22Rv1 (cell line): ENCODE results near the gene UPK1A.

Experiments
- H3K27ac ChIP-seq: fragments of 450-650 bp; 2 replicates; pipeline ENCODE4 v1.5.1; 2017
- ZFX ChIP-seq: fragments of 450-650 bp; IDR thresholded peaks from 2 replicates; pipeline ENCODE4 v1.6.1; 2017; ENCODE audit warnings: antibody characterized with exemption, borderline replicate concordance
- TF ChIP-seq, protein P1 (sequence below): fragments of 450-650 bp; IDR thresholded peaks from 2 replicates; pipeline ENCODE4 v1.5.1; 2017; ENCODE audit warnings: mild to moderate bottlenecking

The UPK1A gene

DNA sequence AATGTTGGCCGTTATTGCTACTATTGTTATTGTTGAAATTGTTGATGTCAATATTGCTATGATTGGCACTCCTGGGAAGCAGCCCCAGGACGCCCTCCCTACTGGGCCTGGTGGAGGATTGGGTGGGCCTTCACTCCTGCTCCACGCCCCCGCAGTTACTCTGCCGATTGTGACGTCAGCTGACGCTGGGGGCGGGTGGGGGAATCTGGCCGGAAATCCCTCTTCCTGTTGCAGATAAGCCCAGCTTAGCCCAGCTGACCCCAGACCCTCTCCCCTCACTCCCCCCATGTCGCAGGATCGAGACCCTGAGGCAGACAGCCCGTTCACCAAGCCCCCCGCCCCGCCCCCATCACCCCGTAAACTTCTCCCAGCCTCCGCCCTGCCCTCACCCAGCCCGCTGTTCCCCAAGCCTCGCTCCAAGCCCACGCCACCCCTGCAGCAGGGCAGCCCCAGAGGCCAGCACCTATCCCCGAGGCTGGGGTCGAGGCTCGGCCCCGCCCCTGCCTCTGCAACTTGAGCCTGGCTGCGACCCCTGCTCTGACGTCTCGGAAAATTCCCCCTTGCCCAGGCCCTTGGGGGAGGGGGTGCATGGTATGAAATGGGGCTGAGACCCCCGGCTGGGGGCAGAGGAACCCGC lies 24.7 kb upstream of the UPK1A start, which contains the start of gene ETV2:
ETV2 (plus strand) TSS at position 231 of the 637 bp plus-strand sequence. CDS start 716 bp downstream, outside the sequence.
- TF ChIP-seq, protein P1, sequence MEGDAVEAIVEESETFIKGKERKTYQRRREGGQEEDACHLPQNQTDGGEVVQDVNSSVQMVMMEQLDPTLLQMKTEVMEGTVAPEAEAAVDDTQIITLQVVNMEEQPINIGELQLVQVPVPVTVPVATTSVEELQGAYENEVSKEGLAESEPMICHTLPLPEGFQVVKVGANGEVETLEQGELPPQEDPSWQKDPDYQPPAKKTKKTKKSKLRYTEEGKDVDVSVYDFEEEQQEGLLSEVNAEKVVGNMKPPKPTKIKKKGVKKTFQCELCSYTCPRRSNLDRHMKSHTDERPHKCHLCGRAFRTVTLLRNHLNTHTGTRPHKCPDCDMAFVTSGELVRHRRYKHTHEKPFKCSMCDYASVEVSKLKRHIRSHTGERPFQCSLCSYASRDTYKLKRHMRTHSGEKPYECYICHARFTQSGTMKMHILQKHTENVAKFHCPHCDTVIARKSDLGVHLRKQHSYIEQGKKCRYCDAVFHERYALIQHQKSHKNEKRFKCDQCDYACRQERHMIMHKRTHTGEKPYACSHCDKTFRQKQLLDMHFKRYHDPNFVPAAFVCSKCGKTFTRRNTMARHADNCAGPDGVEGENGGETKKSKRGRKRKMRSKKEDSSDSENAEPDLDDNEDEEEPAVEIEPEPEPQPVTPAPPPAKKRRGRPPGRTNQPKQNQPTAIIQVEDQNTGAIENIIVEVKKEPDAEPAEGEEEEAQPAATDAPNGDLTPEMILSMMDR: no peak
- TF ChIP-seq ZFX: no peak
- H3K27ac ChIP-seq: no peak within 1 kb of the TSS

DNA sequence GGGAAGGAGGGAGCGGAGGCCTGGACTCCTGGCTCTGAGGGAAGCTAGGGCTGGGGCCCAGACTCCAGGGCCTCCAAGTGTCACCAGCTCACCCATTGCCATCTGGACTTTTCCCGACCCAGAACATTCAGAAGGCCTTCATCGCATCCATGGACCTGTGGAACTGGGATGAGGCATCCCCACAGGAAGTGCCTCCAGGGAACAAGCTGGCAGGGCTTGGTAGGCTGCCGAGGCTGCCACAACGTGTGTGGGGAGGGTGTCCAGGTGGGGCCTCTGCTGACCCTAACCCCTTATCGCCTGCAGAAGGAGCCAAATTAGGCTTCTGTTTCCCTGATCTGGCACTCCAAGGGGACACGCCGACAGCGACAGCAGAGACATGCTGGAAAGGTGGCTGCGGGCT lies 24.0 kb upstream of the UPK1A start:
- TF ChIP-seq, protein P1: no peak
- TF ChIP-seq ZFX: no peak
- no peak overlapping the region for H3K27ac ChIP-seq

DNA sequence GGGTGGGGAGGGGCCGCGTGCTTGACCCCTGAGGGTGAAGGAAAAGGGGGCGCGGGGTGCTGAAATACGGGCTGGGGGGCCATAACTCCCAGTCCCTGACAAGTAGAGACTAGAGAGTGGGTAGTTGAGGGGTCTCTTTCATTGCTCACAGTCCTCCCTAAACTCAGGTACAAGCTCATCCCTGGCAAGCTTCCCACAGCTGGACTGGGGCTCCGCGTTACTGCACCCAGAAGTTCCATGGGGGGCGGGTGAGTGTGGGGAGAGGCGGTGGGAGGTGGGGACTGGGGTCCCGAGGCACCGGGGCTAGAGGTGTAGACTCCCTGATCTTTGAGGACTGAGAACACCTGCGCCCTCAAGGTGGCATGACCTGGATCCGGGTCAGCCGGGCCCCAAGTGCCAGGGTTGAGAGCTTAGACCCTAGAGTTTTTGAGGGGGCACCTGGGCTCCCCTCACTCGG lies 23.5 kb upstream of the UPK1A start:
- TF ChIP-seq ZFX: no peak
- TF ChIP-seq, protein P1: no peak
- H3K27ac ChIP-seq: peak overlapping the region; percentile 91

DNA sequence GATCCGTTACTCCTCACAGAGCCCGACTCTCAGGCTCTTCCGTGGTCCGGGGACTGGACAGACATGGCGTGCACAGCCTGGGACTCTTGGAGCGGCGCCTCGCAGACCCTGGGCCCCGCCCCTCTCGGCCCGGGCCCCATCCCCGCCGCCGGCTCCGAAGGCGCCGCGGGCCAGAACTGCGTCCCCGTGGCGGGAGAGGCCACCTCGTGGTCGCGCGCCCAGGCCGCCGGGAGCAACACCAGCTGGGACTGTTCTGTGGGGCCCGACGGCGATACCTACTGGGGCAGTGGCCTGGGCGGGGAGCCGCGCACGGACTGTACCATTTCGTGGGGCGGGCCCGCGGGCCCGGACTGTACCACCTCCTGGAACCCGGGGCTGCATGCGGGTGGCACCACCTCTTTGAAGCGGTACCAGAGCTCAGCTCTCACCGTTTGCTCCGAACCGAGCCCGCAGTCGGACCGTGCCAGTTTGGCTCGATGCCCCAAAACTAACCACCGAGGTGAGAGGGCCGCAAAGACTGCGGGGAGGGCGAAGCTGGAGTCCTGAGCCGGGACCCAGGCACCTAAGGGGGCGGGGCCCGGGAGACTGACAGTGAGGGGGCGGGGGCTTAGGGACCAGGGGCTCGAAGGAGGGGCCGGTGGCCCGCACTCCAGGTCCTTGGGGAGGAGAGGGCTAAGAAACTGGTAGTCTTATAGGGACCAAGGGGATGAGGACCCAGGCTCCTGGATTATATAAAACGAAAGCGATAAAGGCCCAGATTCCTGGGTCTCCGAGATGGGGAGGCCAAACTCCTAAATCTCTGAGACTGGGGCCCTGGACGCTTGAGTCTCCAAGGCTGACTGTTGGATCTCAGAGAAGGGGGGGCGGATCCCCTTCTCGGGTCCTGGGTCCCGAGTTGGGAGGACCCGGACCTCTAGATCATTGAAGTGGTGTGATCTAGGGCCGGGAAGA lies 22.8 kb upstream of the UPK1A start:
- peak overlapping the region; percentile 91 for H3K27ac ChIP-seq
- TF ChIP-seq, protein P1: peak; percentile 12; the same call in 1 of the 2 replicates
- TF ChIP-seq ZFX: no peak

DNA sequence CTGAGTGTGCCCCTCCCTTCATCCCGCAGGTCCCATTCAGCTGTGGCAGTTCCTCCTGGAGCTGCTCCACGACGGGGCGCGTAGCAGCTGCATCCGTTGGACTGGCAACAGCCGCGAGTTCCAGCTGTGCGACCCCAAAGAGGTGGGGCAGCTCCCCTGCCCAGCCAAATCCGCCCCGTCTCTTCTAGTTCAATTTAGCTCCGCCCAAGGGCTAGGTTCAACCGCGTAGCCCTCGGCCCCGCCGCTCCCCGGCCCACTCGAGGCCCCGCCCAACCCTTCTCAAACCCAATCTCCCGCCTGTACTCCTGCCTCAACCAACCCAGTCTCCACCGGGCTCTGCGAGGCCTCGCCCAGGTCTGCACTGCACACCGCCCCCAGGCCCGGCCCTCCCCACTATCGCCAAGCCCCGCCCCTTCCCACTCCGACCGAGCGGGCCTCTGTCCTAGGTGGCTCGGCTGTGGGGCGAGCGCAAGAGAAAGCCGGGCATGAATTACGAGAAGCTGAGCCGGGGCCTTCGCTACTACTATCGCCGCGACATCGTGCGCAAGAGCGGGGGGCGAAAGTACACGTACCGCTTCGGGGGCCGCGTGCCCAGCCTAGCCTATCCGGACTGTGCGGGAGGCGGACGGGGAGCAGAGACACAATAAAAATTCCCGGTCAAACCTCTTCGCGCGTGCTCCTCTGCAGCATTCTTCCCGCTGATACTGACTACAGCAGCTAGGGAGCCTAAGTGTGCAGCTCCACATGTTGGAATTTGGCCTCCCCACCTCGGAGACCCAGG lies 21.9 kb upstream of the UPK1A start:
- peak overlapping the region; percentile 91 for H3K27ac ChIP-seq

DNA sequence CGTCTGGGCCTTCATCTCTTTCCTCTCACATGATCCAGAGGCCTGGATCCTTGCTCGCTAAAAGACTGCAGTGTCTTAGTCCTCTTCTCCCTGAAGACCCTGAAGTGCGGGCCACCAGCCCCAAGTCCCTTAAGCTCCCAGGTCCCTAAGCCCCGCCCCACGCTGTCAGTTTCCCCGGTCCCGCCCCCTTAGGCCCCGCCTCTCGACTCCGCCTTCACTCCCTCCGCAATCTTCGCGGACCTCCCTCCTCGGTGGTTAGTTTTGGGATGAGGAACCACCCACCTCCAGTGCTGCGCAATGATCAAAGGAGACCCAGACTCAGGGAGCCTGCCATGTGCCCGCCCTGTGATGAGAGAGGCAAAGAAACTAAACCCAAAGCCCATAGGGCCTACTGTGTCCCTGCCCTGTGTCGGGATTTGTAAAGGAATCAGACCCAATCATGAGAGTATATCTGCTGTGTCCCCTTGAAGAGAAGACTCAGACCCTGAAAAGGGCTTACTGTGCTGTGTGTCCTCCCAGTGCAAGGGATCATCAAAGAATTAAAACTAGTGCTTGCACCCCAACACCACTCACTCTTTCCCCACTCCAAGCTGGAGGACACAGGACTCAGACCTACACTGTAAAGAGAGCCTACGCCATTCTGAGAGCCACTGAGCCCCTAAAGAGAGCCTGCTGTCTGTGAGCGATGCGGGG lies 21.2 kb upstream of the UPK1A start:
- H3K27ac ChIP-seq: peak overlapping the region; percentile 91
- TF ChIP-seq, protein P1: no peak
- no peak for TF ChIP-seq ZFX

More for the DNA sequence above, 21.9 kb upstream of the UPK1A start:
- TF ChIP-seq ZFX: no peak
- TF ChIP-seq, protein P1: no peak
